Left colon (tissue), 2 donors: ENCODE results near the gene ITSN2. TPM values are rescaled to one million over a fixed set of nuclear protein-coding genes. Genes with fewer than 3 reads are reported as not detected.
"Not testable (repeated sequence)": the region's sequence is repeated elsewhere in the genome, so short reads cannot be mapped to it uniquely, and the experiment has no call there.

Experiments
- ATAC-seq: fragments of 200-7000 bp; cut with Tn5 transposase; one replicate; pipeline ENCODE4 v1.9.1; 2020; ENCODE audit warnings: mild to moderate bottlenecking, moderate library complexity
- DNase-seq, 2 donors: peaks; one replicate each; pipeline ENCODE4 v3.0.0-alpha.2; 2020
- intact Hi-C, 2 donors: fragments of 100-400 bp; cut with DNase I in 1 of 2; cut with micrococcal nuclease in 1 of 2; formaldehyde crosslinking; loops; one replicate each; pipeline versions ENCODE4 v1.11.2 to v1.14.0; 2022; cut with DNase I, micrococcal nuclease
- total RNA-seq, 2 donors: library from RNA; stranded (reverse); fragmentation: NEBNext Ultra II Directional; extraction: Animal tissue kit (Norgen Biotek cat#: 25700); gene quantifications; one replicate each; pipeline ENCODE4 v1.2.1, GENCODE V29; 2021
- donor health status: DM: no; HTN: no; CAD: no.
- donor health status: DM: yes; HTN: yes; CAD: no.

ITSN2 gene
- total RNA-seq, 2 donors from 2014 or later = 52.6 to 54.6 TPM

DNA sequence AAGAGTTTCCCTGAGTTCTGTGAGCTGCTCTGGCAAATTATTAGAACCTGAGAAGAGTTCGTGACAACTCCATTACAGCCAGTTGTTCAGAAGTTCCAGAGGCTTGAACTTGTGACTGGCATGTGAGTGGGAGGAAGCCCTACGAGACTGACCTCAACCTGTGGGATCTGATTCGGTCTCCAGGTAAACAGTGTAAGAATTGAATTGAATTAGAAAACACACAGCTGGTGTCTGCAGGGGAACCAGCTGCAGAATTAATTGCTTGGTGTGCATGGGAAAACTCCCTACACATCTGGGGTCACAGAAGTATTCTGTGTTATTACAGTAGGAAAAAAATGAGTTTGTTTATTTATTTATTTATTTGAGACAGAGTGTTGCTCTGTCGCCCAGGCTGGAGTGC, 14.0 kb upstream of the ITSN2 start:
- DNase-seq (no peak), ATAC-seq (no peak)
- intact Hi-C loops = no loop called here

DNA sequence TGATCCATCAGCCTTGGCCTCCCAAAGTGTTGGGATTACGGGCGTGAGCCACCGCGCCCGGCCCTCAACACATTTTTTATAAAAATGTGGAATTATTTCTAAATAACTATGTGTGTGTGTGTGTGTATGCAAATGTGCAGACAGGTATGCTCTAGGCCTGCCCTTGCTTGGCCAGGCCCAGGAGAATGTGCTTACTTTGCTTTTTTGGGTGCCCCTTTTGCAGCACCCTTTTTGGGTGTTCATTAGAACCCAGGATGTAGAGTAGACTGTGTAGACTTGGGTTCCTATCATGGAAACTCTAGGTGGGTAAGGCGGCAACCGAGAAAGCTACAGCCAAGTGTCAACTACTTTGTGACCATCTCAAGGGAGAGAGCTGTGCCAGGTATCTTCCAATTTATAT, 11.7 kb upstream of the ITSN2 start:
- ATAC-seq (no peak), DNase-seq (no peak)
- intact Hi-C loops = no loop called here

GRCh38 chr2:24365826-24366225, 5.5 kb upstream of the ITSN2 start:
- intact Hi-C loops = no loop called here
- DNase-seq = no peak
- no peak for ATAC-seq

GRCh38 chr2:24365051-24365450, 4.7 kb upstream of the ITSN2 start:
- intact Hi-C loops = no loop called here
- DNase-seq (peak; percentile 87 to 88), ATAC-seq (peak; percentile 76)

DNA sequence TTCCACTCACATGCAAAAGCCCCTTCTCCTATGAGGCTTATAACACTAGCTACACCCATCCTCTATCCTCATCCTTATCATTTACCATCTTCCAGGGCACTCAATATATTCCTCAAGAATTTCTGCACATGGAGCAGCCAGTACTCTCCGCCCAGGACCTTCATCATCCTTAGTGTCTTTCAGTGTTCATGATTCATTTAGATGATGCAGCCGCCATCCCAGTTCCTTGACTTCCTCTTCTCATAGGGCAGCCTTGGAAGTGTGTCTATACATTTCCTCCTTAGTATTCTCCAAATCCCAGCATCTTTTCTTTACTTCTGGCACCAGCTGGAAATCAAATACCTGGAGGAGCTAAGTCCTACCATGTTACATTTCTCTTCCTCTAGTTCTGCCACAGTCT, 3.0 kb upstream of the ITSN2 start:
- DNase-seq (no peak), ATAC-seq (no peak)
- intact Hi-C loops = no loop called here

DNA sequence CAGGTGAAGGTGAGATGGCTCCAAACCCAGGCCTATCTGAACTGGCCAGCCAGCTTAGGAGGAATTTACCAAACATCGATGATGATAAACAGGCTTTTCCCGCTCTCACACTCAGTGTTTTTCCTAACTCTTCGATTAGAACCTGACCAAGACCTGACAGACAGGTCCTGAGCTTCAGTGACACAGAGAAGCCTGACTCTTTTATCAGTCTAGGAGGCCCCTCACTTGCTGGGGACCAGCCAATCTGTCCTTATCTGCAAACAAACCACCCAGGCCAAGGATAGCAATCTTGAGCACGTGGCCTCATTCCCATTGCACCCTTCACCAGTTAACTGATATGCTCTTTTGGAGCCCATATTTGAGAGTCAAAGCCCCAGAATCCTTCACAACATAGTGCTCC, 1.9 kb upstream of the ITSN2 start:
- ATAC-seq = no peak
- intact Hi-C loops = no loop called here
- no peak for DNase-seq

- intact Hi-C loops = no loop called here
- DNase-seq (peak in 1 of 2 donors; percentile 21), ATAC-seq (no peak)
These were observed 611 bp upstream of the ITSN2 start for GRCh38 chr2:24360963-24361330.

DNA sequence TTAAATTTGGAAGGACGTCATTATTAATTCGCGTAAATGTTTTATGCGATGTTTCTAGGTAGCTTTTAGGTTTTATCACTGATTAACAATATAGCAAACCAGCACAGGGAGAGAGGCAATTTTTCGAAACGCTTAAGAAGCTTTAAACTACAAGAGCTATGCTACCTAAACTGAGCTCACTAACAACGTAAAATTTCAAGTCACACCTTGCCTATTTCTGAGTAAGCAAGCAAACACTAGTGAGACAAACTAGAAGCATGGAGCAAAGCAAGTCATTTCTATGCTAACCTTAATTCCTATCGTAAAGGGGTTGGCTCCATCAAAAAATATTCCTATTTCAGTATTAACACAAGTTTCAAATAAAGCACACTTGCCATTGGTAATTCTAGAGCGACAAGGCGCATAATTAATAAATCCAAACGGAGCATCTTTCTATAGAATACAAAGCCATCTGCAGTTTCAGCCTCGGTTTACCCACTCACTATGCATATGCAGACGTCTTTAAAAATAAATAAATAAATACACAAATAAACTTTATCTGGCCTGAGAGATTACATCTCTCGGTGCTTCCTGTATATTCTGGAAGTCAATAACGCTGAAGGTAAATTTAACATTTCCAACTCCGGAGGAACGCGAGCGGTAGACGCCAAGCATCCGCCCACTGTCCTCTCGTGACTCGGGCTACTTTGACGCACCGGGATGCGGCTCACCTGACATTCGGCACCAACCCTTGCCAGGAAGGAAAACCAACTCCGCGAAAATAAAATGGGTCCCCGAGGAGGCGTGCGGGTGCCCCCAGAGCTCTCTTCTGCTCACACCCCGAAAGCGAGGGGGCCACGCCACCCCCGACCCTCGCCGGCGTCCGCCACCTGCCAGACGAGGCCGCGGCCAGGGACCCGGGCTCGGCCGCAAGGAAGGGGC, 947 bp downstream of the ITSN2 start:
- intact Hi-C loops = no loop called here
- DNase-seq = peak; percentile 71 to 73

GRCh38 chr2:24357767-24358166, 2.6 kb downstream of the ITSN2 start:
- intact Hi-C loops, DNase-seq, ATAC-seq: not testable (repeated sequence)

More for the DNA sequence above, 947 bp downstream of the ITSN2 start:
- ATAC-seq = peak; percentile 58

DNA sequence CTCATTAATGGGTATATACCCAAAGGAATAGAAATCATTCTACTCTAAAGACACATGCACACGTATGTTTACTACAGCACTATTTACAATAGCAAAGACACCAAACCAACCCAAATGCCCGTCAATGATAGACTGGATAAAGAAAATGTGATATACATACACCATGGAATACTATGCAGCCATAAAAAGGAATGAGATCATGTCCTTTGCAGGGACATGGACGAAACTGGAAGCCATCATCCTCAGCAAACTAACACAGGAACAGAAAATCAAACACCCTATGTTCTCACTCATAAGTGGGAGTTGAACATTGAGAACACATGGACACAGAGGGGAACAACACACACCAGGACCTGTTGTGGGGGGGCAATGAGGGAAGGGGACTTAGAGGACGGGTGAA, 3.2 kb downstream of the ITSN2 start:
- intact Hi-C loops, DNase-seq, ATAC-seq: not testable (repeated sequence)

DNA sequence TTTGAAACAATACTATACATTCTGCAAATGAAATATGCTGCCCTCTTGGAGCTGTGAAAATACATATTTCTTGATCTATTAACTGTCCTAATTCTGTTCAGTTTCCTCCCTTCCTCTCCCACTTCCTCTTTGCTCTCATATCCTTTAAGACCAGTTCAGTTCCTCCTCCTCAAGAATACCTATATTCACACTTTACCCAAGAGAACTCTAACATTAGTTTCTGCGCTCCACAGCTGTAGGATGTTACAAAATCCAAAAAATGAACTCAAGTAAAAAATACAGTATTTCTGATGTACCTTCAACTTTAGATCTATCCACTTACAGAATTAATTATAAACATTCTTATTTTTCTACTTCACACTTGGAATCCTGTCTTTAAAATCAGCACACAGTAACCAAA, 5.4 kb downstream of the ITSN2 start:
- intact Hi-C loops = no loop called here
- DNase-seq = no peak
- no peak for ATAC-seq

- DNase-seq (no peak), ATAC-seq (no peak)
- intact Hi-C loops = no loop called here
These were observed 5.9 kb downstream of the ITSN2 start for GRCh38 chr2:24354395-24354794.

- DNase-seq (no peak), ATAC-seq (no peak)
- intact Hi-C loops = no loop called here
These were observed 6.4 kb downstream of the ITSN2 start for GRCh38 chr2:24353973-24354372.

DNA sequence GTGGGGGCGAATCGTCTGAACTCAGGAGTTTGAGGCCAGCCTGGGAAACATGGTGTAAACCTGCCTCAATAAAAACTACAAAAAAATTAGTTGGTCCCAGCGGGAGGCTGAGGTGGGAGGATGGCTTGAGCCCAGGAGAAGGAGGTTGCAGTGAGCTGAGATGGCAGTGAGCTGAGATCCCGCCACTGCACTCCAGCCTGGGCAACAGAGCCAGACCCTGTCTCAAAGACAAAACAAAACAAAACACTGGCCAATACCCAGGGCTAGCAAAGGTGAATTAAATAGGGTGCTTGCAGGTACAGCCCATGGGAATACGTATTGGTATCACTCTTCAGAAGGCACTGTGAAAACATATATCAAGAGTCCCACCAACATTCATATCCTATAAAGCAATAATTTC, 7.0 kb downstream of the ITSN2 start:
- DNase-seq = no peak
- intact Hi-C loops = no loop called here

DNA sequence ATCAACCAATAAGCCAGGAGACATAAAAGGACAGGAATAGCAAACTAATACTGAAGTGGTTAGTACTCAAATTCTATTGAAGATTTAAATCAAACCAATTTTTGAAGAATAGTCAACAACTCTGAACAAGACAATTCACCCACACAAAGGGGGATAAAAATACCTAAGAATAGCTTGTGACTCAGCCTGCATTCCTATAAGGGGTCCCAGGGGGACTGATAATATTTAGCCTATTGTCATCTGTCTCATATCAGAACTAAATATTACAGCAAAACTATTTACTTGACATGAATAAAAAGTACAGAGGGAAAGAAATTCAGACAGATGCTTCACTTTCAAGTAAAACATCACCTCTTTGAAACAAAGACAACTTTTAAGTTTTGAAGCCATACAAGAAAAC, 7.7 kb downstream of the ITSN2 start:
- intact Hi-C loops = no loop called here
- DNase-seq = no peak
- no peak for ATAC-seq

More for the DNA sequence above, 7.0 kb downstream of the ITSN2 start:
- ATAC-seq = no peak

DNA sequence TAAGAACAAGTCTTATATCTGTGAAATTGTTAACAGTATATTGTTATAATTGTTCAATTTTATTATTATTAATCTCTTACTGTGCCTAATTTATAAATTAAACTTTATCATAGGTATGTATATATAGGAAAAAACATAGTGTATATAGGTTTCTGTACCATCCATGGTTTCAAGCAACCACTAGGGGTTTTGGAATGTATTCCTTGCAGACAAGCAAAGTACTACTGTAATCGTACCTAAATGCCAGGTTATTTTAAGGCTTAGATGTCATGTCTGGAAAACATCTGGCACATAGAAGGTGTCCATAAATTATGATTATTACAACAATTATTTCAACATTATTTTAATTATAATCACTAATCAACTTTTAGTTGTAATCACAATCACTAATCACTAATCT, 8.4 kb downstream of the ITSN2 start:
- DNase-seq (no peak), ATAC-seq (no peak)
- intact Hi-C loops = no loop called here

DNA sequence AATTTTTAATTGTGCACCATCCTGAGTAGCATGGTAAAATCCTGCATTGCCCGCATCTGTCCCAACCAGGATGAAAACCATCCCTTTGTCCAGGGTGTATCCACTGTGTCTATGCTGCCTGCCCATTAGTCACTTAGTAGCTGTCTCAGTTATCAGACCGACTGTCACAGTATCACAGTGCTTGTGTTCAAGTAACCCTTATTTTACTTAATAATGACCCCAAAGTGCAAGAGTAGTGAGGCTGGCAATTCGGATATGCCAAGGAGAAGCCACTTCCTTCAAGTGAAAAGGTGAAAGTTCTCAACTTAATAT, 8.8 kb downstream of the ITSN2 start:
- intact Hi-C loops = no loop called here
- no peak for DNase-seq
- ATAC-seq = no peak

DNA sequence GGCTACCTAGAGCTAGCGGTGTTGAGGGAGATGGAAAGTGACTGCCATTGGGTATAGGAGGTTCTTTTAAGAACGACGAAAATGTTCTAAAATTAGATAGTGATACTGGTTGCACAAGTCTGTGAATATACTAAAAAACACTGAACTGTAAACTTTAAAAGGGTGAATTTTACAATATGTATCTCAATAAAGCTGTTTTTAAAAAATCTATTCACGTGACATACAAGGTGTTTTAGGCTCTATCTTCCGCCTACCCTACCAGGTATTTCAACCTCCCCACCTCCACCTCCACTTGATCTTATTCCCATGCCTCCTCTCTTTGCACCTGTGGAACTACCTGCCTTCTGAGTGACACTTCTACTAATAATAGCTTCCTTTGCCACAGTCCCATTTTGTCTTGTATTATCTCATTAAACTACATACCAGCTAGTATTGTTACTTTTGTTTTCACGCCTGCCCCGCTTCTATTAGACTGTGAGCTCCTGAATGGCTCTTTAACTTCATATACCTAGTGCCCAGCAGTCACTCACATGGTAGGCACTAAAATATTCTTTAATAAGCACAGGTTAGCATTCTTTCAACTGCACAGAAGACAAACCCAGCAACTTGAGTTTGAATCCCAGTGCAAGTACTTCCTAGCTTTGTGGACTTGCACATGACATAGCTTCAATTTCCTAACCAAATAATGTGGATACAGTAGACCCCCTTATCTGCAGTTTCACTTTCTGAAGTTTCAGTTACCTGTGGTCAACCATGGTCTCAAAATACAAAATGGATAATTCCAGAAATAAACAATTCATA, 9.3 kb downstream of the ITSN2 start:
- no peak for ATAC-seq
- no peak for DNase-seq
- intact Hi-C loops = no loop called here

GRCh38 chr2:24349097-24349496, 11.2 kb downstream of the ITSN2 start:
- intact Hi-C loops = no loop called here
- DNase-seq = no peak
- no peak for ATAC-seq

GRCh38 chr2:24345937-24346336, 14.4 kb downstream of the ITSN2 start:
- DNase-seq = no peak
- ATAC-seq = no peak
- intact Hi-C loops = no loop called here
